Frontal cortex (tissue), 4 donors: ENCODE measurements around the gene ADCY1. TPM values are rescaled to one million over a fixed set of nuclear protein-coding genes. Genes with fewer than 3 reads are reported as not detected.
A peak's percentile ranks its signal among the peaks of the same experiment; 100 is the strongest.
"Not testable (repeated sequence)": the region's sequence is repeated elsewhere in the genome, so short reads cannot be mapped to it uniquely, and the experiment has no call there.

Experiments used
- DNase-seq, 2 donors: peaks; one replicate each; pipeline ENCODE4 v3.0.0; 2012; ENCODE audit warnings: low spot score in 2 of 2
- FAIRE-seq: peaks from 2 replicates; lab custom pipeline; 2012; peaks lifted over from hg19 to GRCh38; lab: Jason Lieb, UNC
- total RNA-seq: library from RNA; depleted of rRNA; stranded (reverse); fragments of >200 nt; gene quantifications from one replicate; pipeline ENCODE4 v1.2.3, GENCODE V29; 2014
- donor health status: control.
- donor health status: control.
- donor health status: control.

The ADCY1 gene
- total RNA-seq, result 92.1 TPM

DNA sequence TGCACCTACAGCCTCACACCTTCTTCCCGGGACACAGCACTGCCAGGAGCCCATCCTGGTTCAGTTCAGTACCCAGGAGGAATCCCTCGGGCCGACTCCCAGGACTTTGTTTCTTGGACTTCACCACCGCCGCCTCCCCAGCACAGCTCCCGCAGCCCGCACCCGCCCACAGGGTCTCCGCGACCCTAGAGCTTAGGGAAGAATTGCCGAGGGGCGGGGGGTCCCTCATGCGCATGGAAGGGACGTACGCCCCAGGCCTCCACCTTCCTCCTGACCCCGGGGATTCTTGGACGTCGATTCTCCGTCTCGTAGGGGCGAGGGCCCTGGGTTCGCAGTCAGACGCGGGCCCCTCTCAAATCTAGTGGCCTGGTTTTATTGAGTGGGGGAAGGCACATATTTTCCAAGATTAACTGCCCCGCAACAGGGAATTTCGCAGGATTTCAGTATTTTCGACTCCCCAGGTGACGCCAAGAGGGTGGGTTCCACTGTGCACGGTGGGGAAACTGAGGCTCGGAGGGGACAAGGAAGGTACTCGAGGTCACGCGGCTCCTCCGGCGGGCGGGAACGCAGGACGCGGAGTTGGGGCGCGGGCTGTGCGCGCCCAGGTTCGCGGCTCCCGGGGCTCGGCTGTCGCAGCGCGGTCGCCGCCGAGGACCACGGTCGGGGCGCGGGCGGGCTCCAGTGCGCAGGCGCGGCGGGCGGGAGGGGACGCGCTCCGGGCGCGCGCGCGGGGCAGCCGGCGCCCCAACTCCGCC, at the start of gene ADCY1:
ADCY1 (plus strand) TSS at position 708 of the 755 bp plus-strand sequence. CDS start 176 bp downstream, outside the sequence.
- peak; percentile 62 to 70 for DNase-seq
- no peak for FAIRE-seq

DNA sequence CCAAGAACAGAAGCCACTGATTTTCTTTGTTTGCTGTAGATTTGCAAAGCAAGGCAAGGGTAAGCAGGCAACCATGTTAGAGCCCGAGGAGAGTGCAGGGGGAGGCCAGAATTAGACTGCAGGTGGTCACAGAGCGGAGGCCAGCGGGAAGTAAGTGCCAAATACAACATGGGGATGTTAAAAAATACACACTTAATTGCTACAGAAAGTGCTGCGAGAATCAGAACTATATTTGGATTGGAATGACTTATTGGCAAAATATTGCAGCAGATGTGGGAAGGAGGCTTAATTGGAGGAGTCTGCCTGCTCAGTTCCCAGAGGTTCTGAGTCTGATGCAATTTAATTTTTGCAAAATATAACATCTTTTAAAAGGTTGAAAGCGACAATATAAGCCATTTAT, 49.7 kb upstream of the ADCY1 start:
- FAIRE-seq (no peak), DNase-seq (no peak)

DNA sequence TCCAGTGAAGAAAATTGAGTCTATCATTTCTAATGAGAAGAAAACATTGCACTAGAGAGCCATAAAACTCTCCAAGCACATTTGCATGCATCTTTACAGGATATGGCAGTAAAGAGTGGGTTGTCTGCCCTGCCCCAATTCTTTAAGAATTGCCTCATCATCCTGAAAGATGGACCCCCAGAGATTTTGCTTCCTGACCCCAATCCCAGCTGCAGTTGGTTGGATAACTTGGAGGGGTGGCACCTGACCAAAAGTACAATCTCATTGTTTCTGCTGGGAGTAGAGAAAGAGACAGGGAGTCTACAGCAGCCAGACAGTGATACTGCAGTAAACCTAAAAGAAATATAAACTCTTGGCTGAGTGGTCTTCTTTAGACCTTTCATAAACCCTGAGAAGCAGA, 49.1 kb upstream of the ADCY1 start:
- FAIRE-seq, result no peak

DNA sequence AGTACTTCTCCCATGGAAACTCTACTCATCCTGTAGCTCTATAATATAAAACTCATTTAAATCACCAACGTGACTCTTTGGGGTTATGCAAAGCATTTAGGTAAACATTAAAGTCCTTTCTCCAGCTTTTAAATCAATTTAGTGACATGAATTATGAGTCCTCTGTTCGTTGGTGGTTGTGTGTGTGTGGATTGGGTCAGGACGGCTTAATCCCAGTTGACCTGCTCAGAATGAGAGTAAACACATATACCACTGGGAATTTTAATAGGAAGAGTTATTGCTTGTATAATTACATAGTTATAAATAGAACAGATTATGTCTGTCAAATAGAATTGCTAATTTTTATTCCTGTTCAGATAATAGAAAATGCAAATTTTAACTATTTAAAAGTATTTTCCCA, 30.7 kb upstream of the ADCY1 start:
- FAIRE-seq (no peak), DNase-seq (no peak)

More for the DNA sequence above, 49.1 kb upstream of the ADCY1 start:
- no peak for DNase-seq

DNA sequence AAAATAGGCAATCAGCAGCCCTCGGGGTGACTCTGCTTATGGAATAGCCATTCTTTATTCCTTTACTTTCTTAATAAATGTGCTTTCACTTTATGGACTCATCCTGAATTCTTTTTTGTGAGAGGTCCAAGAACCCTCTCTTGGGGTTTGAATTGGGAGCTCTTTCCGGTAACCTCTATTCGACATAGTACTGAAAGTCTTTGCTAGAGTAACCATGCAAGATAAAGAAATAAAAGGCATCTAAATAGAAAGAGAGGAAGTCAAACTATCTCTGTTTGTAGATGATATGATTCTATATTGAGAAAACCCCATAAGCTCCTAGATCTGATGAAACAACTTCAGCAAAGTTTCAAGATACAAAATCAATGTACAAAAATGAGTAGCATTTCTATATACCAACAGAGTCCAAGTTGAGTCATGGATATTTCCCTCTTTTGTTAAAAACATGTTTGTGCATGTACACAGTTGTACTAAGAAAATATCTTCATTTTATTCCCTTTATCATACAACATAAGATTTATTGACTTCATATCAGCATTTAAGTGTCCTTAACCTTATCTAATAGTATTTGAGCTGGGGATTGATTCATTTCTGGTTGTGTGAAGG, 29.0 kb upstream of the ADCY1 start:
- not testable (repeated sequence) for DNase-seq, FAIRE-seq

DNA sequence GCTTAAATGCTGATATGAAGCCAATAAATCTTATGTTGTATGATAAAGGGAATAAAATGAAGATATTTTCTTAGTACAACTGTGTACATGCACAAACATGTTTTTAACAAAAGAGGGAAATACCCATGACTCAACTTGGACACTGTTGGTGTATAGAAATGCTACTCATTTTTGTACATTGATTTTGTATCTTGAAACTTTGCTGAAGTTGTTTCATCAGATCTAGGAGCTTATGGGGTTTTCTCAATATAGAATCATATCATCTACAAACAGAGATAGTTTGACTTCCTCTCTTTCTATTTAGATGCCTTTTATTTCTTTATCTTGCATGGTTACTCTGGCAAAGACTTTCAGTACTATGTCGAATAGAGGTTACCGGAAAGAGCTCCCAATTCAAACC, 25.3 kb upstream of the ADCY1 start:
- DNase-seq, FAIRE-seq: not testable (repeated sequence)

DNA sequence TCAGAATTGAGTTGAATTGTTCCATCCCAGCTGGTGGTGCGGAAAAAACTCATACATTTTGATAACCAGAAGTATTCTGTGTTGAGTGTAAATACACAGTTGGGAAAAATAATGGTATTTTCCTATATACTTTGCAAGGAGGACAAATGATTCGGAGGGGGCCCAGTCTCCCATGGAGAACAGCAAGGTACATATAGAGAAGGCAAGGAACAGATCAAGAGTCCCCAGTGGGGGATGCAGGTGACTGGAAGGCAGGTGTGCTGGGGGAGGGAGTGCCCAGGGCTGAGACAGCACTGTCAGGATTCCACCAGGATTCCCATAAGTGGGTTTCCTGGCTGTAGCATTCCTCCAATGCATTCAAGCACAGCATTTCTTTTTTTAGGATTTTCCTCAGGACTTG, 10.8 kb upstream of the ADCY1 start:
- FAIRE-seq (no peak), DNase-seq (peak in 1 of 2 donors; percentile 14)

DNA sequence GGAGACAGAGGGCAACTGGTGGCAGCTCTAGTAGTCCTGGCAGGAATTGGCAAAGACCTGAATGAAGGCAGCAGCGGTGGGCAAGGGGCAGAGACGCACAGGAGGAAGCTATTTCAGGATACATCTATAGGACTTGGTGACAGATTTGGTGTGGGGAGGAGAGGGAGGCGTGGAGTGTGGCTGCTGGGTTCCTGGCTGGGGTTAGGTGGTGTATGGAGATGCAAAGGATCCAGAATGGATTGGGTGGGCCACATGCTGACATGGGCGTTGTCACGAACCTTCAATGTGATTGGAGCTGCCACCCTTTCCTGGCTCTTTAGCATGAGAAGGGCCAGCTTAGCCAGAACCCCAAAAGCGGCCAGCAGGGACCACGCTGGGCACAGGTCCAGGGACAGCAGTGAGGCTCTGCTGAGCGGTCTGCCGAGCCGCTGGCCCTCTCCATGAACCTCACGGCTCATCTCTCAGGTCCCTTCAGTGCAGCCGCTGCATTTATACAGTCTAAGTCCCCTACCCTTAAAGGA, 10.2 kb upstream of the ADCY1 start:
- FAIRE-seq (no peak), DNase-seq (peak in 1 of 2 donors; percentile 16)

DNA sequence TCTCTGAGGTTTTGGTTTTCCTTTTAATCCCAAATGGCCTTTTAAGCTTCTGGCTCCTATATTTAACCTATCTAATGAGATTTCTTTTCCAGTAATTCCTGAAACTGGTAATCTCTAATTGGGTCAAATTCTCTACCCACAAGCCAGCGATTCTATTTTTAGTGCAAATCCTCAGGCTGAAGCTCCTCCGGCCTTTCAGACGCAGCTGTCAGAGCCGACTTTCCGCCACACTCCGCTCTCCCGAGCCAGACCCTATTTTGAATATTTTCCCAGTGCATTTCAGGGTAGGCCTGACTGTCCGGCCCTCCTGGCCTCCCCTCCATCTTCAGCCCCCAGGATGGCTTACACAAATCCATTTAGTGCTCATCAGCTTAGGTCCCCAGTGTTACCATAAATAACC, 9.7 kb upstream of the ADCY1 start:
- peak in 1 of 2 donors; percentile 27 for DNase-seq
- FAIRE-seq, result no peak

DNA sequence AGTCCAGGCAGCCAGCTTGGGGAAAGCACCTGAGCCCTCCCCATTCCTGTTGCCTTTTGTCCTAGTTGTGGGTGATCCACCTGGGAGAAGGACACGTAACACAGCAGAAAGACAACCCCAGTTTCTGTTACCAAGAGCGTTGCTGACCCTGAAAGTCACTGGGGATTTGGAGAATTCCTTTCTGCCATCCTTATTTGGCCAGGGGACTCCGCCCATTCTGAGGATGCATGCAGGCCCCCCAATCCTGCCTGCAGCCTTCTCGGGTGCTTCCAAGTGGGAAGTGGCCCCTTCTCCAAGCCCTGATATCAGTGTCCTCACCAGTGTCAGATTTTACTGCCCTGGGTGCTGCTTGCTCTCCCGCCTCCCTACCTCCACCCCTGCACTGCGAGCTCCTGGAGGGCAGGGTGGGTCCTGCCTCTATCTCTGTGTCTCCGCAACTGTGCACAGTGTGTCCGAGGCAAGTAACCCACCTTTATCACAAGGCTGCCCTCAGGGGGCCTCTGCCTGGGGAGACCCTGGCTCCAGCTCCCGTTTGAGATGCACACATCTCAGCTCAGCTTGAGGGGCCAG, 9.2 kb upstream of the ADCY1 start:
- DNase-seq, result peak in 1 of 2 donors; percentile 0
- no peak for FAIRE-seq

DNA sequence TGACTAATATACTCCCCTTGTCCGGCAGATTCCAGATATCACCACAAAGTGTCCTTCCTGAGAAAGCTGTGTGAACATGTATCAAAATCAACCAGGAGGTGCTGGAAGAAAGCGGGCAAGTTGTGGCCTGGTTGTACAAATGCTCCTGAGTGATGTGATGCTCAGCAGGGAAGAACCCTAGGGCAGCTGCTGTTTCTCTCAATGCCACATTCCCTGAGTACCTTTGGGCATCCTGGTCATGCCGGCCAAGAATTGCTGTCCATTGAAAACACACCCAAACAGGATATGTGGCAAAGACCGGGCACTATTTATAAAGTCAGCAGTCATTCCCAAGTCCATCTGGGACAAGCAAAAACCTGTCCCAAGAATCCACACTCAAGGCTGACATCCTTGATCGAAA, 7.8 kb upstream of the ADCY1 start:
- DNase-seq (no peak), FAIRE-seq (no peak)

DNA sequence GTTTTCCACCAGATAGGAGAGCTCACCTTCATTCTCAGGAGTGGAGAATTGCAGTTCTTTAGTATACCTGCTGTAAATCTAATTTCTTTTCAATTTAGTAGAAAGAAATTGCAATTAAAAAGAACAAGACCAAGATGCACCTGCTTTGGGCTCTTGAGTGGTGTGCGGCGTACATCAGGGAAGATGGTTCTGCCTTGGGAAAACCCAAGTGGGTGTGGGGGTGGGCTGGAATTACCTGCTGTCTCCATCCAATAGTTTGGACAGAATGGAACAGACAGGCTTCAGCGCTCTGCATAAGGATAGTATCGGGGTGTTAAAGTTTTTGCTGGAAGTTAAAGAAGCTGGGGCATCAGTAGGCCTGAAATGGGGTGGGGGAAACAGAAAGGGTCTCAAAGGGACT, 7.2 kb upstream of the ADCY1 start:
- DNase-seq (no peak), FAIRE-seq (no peak)

DNA sequence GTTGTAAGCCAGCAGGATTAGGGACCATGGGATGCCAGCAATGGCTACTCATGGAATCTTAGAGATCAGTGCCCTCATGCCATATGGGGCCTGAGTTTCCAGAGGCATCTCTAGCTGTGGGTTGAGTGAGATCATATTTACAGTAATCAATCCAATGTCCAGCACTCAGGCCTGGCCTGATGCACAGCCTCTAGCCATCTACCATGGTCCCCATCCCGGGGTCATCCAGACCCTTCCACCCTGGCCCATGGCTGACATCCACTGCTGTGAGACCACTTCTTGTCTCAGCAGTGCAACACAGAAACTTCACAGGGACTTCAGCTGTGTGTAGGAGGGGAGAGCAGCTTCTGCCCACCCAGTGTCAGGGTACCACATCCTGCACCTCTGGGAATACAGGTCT, 6.5 kb upstream of the ADCY1 start:
- DNase-seq (no peak), FAIRE-seq (no peak)

DNA sequence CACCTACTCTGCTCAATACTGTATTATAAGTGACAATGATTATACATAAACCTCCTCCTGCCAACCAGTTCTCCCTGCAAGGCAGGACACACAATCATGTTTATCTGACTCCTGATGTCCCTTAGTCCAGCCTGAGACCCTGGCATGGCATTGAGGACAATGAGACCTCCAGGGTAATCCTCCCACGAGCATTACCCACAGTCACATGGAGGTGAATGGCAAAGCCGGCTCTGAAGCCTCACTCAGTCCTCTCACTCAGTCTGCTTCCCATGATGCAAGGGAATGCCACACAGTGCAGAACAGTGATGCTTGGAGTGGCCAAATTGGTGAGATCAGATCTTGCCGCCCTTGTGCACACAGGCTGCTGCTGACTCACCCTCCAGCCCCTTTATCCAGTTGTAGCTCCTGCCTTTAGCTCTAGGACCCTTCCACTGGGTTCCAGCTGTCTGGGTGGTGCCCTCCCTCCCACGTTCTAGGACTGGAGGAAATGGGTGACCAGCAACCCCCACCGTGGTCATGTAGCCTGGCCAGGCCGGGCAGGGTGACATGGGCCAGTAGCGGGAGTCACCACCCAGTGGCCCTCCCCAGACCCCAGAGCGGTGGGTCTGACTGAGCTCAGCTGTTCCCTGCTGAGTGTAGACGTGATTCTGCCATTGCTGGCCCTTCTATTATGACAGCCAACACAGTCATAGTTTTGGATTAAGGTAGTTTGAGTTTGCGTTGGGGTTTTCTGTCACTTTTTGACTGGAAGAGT, 5.5 kb upstream of the ADCY1 start:
- DNase-seq, result peak in 1 of 2 donors; percentile 0
- FAIRE-seq, result no peak

DNA sequence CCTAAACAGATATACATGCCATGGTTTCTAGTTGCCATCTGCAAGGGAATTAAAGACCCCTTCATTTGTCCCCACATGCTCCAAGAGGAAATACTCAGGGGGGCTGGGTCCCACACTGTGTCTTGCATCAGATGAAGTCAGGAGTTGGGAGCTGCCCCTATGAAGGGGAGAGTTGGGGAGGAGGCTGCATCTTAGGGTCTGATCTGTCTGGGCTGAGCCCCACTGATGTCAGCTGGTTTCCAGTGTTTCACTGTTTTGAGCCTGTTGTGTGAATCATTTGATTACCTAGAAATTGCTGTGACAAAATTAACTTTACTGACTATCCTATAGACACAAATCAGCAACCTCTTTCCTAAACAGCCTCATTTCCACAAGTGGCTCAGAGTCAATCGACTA, 4.9 kb upstream of the ADCY1 start:
- FAIRE-seq (no peak), DNase-seq (no peak)

DNA sequence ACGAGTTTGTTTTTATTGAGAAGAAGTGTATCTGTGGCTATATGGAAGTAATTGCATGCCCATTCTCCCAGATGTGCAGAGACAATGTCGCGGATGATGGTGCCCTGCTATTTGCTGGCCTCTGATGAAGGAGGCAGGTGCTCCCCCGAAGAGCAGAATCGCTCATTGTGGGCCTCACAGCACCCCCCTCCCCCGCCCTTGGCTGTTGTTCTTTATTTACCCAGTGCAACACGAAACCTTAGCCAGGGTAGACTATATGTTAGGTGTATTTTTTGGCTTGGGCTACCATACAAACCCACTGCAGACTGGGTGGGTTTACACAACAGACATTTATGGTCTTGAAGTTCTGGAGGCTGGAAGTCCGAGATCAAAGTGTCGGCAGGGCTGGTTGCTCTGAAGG, 3.4 kb upstream of the ADCY1 start:
- DNase-seq (no peak), FAIRE-seq (no peak)

DNA sequence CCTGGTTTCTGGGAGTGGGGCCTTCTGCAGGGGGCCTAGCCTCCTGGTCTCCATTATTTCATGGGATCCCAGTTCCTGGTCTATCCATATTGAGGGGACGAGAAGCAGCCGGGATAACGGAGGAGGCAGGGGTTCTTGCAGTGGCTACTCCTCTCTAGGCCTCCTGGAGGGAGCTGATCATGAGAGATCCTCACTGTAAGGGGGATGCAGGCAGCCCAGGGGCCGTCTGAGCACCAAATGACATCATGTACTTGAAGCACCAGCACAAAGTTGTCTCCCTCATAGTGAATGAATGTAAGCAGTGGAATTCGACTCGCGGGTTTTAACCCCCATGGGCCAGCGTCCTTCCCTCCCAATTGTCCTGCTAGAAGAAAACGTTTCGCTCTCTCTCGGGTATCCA, 964 bp upstream of the ADCY1 start:
- FAIRE-seq (no peak), DNase-seq (no peak)

DNA sequence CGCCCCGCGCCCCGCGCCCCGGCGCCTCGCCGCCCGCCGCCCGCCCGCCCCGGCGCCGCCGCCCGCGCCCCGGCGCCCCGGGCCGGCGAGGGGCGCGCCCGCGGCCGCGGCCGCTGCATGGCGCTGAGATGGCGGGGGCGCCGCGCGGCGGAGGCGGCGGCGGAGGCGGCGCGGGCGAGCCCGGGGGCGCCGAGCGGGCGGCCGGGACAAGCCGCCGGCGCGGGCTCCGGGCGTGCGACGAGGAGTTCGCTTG, 174 bp downstream of the ADCY1 start:
- DNase-seq (peak in 1 of 2 donors; percentile 62), FAIRE-seq (no peak)

DNA sequence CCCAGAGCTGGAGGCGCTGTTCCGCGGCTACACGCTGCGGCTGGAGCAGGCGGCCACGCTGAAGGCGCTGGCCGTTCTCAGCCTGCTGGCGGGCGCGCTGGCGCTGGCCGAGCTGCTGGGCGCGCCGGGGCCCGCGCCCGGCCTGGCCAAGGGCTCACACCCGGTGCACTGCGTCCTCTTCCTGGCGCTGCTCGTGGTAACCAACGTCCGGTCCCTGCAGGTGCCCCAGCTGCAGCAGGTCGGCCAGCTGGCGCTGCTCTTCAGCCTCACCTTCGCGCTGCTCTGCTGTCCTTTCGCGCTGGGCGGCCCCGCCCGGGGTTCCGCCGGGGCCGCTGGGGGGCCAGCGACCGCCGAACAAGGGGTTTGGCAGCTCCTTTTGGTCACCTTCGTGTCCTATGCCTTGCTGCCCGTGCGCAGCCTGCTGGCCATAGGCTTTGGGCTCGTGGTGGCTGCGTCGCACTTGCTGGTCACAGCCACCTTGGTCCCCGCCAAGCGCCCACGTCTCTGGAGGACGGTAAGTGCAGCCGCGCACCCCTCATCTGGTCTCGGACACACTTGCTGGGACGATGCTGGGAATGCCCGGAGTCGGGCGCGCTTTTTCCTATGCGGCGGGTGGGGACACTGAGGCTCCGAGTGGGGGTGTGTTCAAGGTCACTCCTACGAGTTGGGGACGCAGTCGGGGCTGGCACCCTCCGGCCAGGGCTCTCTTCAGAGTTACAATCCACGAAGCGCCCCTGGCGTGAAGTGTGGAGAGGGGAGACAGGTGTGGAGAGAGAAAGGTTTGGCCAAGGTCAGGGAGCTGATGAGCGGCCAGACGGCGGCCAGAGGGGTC, 717 bp downstream of the ADCY1 start:
- FAIRE-seq (no peak), DNase-seq (peak in 1 of 2 donors; percentile 72)
